WI38 (cell line): Measurements from ENCODE around the gene MAD1L1.

Experiments
- H3K4me3 ChIP-seq: 2 replicates; pipeline ENCODE4 v1.5.1; 2011; ENCODE audit warnings: low read depth, mild to moderate bottlenecking, control low read depth, low read length
- CTCF ChIP-seq: IDR thresholded peaks from 2 replicates; pipeline ENCODE4 v1.5.1; 2012; ENCODE audit warnings: low read depth, mild to moderate bottlenecking, control low read depth, low read length

The MAD1L1 gene

GRCh38 chr7:2220954-2221353 is 11.8 kb downstream of the MAD1L1 start:
- no peak for TF ChIP-seq CTCF
- no peak overlapping the region for H3K4me3 ChIP-seq

- TF ChIP-seq CTCF: no peak
- H3K4me3 ChIP-seq: no peak overlapping the region
These were observed 12.2 kb downstream of the MAD1L1 start for GRCh38 chr7:2220506-2220905.

- no peak overlapping the region for H3K4me3 ChIP-seq
- no peak for TF ChIP-seq CTCF
These were observed 12.7 kb downstream of the MAD1L1 start for GRCh38 chr7:2220030-2220429.

- TF ChIP-seq CTCF: no peak
- H3K4me3 ChIP-seq: no peak overlapping the region
These were observed 13.1 kb downstream of the MAD1L1 start for GRCh38 chr7:2219606-2220005.

- no peak overlapping the region for H3K4me3 ChIP-seq
- TF ChIP-seq CTCF: no peak
These were observed 13.6 kb downstream of the MAD1L1 start for GRCh38 chr7:2219136-2219535.

GRCh38 chr7:2218444-2218785 is 14.3 kb downstream of the MAD1L1 start:
- H3K4me3 ChIP-seq: no peak overlapping the region
- no peak for TF ChIP-seq CTCF

- H3K4me3 ChIP-seq: no peak overlapping the region
- no peak for TF ChIP-seq CTCF
These were observed 14.9 kb downstream of the MAD1L1 start for GRCh38 chr7:2217716-2218443.
